A172 (cell line): ENCODE data around the gene STX1B. TPM values are rescaled to one million over a fixed set of nuclear protein-coding genes. Genes with fewer than 3 reads are reported as not detected.
"Not testable (repeated sequence)": the region's sequence is repeated elsewhere in the genome, so short reads cannot be mapped to it uniquely, and the experiment has no call there.

ENCODE experiments used
- DNase-seq: peaks from one replicate; pipeline ENCODE4 v3.0.0-alpha.2; 2015; ENCODE audit warnings: low spot score
- total RNA-seq: library from RNA; depleted of rRNA; stranded (reverse); fragments of >200 nt; shearing (Covaris generic); gene quantifications from 2 replicates; pipeline ENCODE4 v1.2.3, GENCODE V29; 2014

The STX1B gene
- total RNA-seq, 1 experiment from 2014 or later: 3.5 TPM

DNA sequence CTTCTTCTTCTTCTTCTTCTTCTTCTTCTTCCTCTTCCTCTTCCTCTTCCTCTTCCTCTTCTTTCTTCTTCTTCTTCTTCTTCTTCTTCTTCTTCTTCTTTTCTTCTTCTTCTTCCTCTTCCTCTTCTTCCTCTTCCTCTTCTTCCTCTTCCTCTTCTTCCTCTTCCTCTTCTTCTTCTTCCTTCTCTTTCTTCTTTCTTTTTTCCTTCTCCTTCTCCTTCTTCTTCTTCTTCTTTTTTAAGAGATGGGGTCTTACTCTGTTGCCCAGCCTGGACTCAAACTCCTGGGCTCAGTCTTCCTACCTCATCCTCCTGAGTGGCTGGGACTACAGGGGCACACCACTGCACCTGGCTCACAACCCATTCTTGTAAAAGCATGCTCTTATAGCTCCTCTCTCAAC lies 2.9 kb upstream of the STX1B start:
- DNase-seq: not testable (repeated sequence)

DNA sequence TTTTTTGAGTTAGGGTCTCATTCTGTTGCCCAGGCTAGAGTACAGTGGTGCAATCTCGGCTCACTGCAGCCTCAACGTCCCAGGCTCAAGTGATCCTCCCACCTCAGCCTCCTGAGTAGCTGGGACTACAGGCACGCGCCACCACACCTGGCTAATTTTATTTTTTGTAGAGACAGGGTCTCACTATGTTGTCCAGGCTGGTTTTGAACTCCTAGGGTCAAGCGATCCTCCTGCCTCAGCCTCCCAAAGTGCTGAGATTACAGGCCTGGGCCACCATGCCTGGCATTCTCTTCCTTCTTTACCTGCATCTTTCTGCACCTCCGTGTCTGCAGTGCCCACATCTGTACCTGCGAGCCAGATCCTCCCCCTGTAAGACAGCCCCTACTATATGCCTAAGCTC lies 1.4 kb upstream of the STX1B start:
- not testable (repeated sequence) for DNase-seq

GRCh38 chr16:31009894-31010584 lies 399 bp downstream of the STX1B start:
- DNase-seq: no peak

DNA sequence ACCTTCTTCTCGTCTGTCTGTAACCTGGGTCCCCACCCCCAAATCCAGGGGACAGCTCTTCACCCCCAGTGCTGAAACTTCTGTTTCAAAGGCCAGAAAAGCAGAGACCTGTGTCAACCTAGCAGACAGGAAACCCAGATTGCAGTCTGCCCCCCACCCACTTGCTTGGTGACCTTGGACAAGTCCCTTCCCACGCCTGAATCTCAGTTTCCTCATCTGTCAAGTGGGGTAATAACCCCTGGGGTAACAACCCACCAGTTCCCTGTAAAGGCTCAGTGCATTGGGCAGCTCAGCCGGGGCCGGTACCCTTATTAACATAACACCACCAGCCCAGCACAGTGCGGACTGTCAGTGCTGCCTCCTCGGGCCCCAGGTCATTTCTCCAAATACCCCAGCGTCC lies 1.3 kb downstream of the STX1B start:
- no peak for DNase-seq

GRCh38 chr16:31008551-31008950 lies 1.9 kb downstream of the STX1B start:
- no peak for DNase-seq

DNA sequence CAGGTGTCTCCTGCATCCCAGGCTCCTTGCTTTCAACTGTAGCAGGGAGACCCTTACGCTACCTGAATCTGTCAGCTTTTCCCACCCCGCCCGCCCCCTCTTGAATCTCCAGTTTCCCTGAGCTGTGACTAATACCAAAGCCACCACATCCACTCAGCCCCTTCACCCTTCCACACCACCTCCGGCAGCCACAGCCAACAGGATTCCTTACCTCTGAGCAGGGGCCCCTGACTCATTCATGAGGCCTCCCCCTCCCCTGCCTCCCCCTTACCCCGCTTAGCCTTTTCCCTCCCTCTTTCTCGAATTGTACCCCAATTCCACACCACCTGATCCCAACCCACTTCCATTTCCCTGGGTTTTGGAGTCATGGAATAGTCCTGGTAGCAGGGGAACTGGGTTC lies 2.3 kb downstream of the STX1B start:
- DNase-seq: peak; percentile 89

DNA sequence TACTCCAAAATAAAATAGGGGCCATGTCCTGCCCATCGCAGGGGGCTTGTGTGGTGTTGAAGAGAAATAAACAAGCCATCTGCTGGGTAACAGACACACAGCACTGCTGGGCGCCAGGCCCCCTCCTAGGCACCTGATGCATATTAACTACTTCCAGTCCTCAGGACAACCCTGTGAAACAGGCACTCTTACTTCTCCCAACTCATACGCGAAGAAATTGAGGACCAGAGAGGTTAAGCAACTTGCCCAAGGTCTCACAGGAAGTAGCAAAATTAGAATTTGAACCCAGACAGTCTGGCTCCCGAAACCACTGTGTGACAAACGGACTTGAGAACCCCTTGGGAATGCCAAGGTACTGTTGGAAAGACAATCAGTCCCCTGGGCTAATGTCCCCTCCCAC lies 2.8 kb downstream of the STX1B start:
- no peak for DNase-seq

GRCh38 chr16:31006589-31006988 lies 3.8 kb downstream of the STX1B start:
- DNase-seq: no peak

- DNase-seq: no peak
Measured at GRCh38 chr16:31006086-31006385, 4.4 kb downstream of the STX1B start.

- DNase-seq: no peak
Measured at GRCh38 chr16:31005350-31006085, 4.9 kb downstream of the STX1B start.

DNA sequence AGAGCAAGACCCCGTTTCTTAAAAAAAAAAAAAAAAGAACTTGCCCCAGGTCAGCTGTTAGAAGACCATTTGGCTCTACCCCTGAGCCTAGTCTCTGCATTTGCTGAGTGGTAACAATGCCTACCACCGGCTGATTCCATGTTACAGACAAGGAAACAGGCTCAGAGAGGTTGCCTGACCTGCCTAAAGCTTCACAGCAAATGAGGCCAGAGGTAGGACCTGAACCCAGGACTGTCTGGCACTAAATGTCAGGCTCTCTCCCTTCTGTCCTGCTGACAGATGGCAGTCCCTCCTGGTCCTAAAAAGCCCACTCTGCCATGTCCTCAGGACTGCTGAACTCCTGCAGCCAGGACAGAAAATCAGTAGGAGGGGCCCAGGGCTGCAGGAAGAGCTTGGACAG lies 5.8 kb downstream of the STX1B start:
- DNase-seq: no peak

- no peak for DNase-seq
Measured at GRCh38 chr16:31003744-31004143, 6.7 kb downstream of the STX1B start.

DNA sequence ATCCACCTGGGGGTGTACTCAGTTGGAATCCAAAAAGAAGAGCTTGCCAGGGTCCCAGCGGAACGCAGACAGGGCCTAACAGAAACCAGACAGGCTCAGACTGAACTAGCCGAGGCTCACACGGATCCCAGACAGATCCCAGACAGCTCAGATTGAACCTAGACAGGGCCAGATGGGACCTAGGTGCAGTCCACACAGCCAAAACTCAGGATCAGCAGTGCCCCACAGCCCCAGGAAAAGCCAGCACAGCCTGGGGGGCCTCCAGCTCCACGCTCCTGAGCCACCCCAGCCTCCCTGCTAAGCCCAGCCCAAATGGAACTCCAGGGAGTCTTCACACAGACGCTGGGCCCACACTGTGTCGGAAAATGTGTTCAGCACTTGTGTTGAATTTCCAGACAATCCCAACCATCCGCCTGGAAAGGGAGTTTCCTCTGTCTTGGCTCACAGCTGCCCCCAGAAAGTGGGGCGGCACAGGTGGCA lies 7.5 kb downstream of the STX1B start:
- DNase-seq: no peak

DNA sequence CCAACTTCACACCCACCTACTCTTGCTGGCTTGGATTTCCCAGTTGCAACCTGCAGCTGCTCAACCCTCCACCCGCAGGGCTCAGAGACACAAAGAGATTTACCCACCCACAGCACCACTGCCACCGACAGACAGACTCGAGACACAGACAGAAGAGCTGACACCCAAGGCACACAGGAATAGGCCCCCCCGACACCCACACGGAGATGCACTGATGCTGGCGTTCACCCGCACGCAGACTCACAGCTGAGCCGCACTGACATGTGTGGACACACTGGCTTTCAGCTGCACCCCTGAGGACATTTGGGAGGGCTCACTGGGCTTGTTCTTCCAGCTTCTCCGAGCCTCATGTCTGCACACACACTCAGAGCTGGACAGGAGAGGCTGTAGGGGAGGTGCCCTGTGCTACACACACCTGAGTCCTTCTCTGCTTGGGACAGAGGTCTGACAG lies 8.2 kb downstream of the STX1B start:
- no peak for DNase-seq

- DNase-seq: no peak
Measured at GRCh38 chr16:31001507-31002249, 8.8 kb downstream of the STX1B start.

GRCh38 chr16:31000671-31001382 lies 9.6 kb downstream of the STX1B start:
- DNase-seq: no peak

DNA sequence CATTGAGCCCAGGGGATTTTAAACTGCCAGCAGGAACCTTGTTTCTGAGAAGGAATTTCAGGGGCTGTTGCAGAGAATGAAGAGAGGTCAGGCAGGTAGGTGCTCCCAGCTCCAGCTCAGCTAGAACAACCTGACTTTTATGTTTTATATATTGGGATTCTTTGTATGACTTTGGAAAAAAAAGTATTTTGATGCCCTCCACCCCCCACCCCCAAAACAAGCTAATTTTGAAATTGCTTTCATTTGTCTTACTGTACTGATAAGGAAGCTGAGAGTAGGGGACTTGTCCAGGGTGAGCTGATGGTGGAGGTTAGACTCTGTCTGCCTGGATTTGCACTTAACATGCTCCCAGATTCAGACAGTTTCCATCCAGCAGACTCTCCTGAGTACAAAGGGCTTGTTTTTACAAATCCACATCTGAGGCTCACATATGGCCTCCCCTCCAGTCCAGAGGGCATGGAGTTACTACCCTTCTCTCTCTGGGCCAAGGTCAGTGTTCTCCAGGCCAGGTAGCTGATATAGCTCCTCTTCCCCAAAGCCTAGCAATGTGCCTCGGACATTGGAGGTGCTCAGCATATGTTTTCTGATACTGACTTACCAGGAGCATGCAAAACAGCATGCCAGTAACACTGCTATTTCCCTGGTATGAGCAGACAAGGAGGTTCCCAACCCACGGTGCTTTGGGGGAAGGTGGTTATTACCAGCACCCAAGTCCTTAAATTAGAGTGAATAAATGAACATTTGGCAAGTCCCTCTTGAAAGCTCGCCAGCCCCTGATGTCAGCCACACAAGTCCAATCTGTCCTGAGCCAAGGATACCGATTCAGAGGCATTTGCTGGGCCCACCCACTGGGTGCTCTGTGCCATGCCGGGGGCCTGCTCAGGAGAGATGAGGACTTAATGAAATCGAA lies 11.3 kb downstream of the STX1B start:
- DNase-seq: no peak

DNA sequence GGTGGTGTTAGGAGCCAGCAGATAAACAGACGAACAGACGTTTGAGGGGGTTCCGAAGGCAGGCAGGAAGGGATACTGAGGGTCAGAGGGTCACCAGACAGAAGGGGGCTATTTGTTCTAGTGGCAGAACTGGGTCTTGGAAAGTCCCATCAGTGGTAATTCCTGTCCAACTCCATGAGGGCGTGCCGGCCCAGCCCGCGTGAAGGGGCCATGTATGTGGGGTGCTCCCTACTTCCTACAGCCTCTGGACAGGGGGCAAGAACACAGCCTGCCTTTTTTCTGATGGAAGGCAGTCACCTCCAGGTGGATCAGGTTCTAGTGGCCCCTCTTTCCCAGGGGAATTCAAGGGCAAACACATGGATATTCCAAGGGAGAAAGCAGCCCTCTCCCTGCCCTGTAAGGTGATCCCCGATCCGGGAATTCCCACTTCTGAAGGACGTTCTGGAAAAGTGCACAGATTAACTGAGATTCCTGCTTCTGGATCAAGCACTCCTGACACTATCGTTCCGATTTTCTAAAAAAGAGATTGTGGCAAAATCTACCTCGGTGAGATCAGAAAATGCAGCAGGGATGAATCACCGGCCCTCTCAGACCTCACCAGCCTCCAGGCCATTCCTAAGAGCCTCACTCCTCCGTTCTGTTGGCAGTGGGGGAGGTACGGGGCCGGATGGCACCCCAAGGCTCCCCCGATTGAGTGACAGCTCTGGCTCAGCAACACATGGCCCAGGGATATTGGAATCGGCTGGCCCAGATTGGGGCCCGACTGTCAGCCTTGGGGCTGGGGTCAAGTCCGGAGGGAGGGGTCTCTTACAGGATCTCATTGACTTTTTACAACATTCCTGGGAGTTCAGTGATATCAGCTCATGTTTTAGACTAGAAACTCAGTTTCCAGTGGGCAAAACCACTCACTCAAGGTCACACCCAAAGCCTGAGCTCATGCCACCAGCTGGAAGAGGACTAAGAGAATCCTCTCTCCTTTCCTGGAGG lies 12.4 kb downstream of the STX1B start:
- peak; percentile 94 for DNase-seq

- DNase-seq: peak; percentile 54
Measured at GRCh38 chr16:30996985-30997724, 13.3 kb downstream of the STX1B start.
